Measurements from ENCODE around the gene ERICH4.
"Not testable (repeated sequence)": the region's sequence is repeated elsewhere in the genome, so short reads cannot be mapped to it uniquely, and the experiment has no call there.

ERICH4 gene

GRCh38 chr19:41434450-41434849 lies 8.5 kb upstream of the ERICH4 start:
- in situ Hi-C loops (cut with HindIII; ENCODE audit: low sequenced_read_pairs): no loop called here
- TF ChIP-seq CTCF (IDR thresholded peaks at IDR 0.05; ENCODE audit: low read depth, low read length, missing control alignments): no peak
- no peak overlapping the region for H3K4me3 ChIP-seq (ENCODE audit: low read depth, low read length)
- no peak for DNase-seq (ENCODE audit: low read depth)

- DNase-seq (ENCODE audit: low read depth); H3K4me3 ChIP-seq (ENCODE audit: low read depth, low read length); in situ Hi-C loops (cut with HindIII; ENCODE audit: low sequenced_read_pairs): not testable (repeated sequence)
Measured at GRCh38 chr19:41435376-41435775, 7.6 kb upstream of the ERICH4 start.

- in situ Hi-C loops (cut with HindIII; ENCODE audit: low sequenced_read_pairs): no loop called here
Measured at GRCh38 chr19:41435936-41436673, 6.9 kb upstream of the ERICH4 start.

GRCh38 chr19:41436674-41436951 lies 6.3 kb upstream of the ERICH4 start:
- TF ChIP-seq CTCF (IDR thresholded peaks at IDR 0.05; ENCODE audit: low read depth, low read length, missing control alignments): no peak

More at GRCh38 chr19:41435936-41436673, 6.9 kb upstream of the ERICH4 start:
- H3K4me3 ChIP-seq (ENCODE audit: low read depth, low read length): no peak overlapping the region
- TF ChIP-seq CTCF (IDR thresholded peaks at IDR 0.05; ENCODE audit: low read depth, low read length, missing control alignments): no peak
- no peak for DNase-seq (ENCODE audit: low read depth)

GRCh38 chr19:41437944-41438574 lies 4.9 kb upstream of the ERICH4 start:
- in situ Hi-C loops (cut with HindIII; ENCODE audit: low sequenced_read_pairs): no loop called here
- DNase-seq (ENCODE audit: low read depth): no peak
- TF ChIP-seq CTCF (IDR thresholded peaks at IDR 0.05; ENCODE audit: low read depth, low read length, missing control alignments): no peak
- no peak overlapping the region for H3K4me3 ChIP-seq (ENCODE audit: low read depth, low read length)

More at GRCh38 chr19:41436674-41436951, 6.3 kb upstream of the ERICH4 start:
- in situ Hi-C loops (cut with HindIII; ENCODE audit: low sequenced_read_pairs): no loop called here
- no peak for DNase-seq (ENCODE audit: low read depth)
- H3K4me3 ChIP-seq (ENCODE audit: low read depth, low read length): no peak overlapping the region

- in situ Hi-C loops (cut with HindIII; ENCODE audit: low sequenced_read_pairs): no loop called here
- DNase-seq (ENCODE audit: low read depth): peak; percentile 95
- peak; percentile 47 for TF ChIP-seq CTCF (IDR thresholded peaks at IDR 0.05; ENCODE audit: low read depth, low read length, missing control alignments)
- H3K4me3 ChIP-seq (ENCODE audit: low read depth, low read length): peak within 1 kb of the TSS; percentile 72
Measured at GRCh38 chr19:41439441-41440222, 3.3 kb upstream of the ERICH4 start, which contains the start of gene DMAC2. Gene DMAC2, minus strand, starts transcription at chr19:41439912. Its CDS starts 13 bp downstream, at chr19:41439899.
